Measurements from ENCODE around the gene HMGB2. TPM values are rescaled to one million over a fixed set of nuclear protein-coding genes. Genes with fewer than 3 reads are reported as not detected.
A peak's percentile ranks its signal among the peaks of the same experiment; 100 is the strongest.

The HMGB2 gene
- total and polyA plus RNA-seq, 2 experiments from 2014 or later: 50.9 to 87.0 TPM

- H3K27me3 ChIP-seq: no peaks in the 10 kb centered on the region
- peak overlapping the region; percentile 76 for H3K4me2 ChIP-seq
These were observed 45.3 kb downstream of the HMGB2 start for GRCh38 chr4:173288698-173289352.

DNA sequence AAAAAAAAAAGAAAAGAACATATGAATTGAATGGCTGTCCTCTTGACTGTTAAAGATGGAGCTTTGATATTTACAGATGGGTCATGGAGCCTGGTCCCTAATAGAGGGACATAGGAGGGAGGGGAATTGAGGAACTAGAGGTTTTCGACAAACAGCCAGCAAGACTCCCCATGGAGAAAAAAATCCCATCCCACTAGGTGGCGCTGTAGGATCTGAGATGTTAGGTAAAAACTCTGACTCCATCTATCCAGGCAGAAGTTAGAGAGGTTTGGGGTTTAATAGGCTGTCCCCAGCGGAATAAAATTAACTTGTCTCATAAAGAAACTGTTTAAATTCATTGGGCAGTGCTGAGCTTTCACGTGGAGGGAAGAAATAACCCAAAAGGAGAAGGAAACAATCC, 45.9 kb downstream of the HMGB2 start:
- TF ChIP-seq EZH2phosphoT487 (IDR thresholded peaks at IDR 0.05; ENCODE audit: low read depth, severe bottlenecking, unreplicated experiment): no peak
- TF ChIP-seq, protein P1, sequence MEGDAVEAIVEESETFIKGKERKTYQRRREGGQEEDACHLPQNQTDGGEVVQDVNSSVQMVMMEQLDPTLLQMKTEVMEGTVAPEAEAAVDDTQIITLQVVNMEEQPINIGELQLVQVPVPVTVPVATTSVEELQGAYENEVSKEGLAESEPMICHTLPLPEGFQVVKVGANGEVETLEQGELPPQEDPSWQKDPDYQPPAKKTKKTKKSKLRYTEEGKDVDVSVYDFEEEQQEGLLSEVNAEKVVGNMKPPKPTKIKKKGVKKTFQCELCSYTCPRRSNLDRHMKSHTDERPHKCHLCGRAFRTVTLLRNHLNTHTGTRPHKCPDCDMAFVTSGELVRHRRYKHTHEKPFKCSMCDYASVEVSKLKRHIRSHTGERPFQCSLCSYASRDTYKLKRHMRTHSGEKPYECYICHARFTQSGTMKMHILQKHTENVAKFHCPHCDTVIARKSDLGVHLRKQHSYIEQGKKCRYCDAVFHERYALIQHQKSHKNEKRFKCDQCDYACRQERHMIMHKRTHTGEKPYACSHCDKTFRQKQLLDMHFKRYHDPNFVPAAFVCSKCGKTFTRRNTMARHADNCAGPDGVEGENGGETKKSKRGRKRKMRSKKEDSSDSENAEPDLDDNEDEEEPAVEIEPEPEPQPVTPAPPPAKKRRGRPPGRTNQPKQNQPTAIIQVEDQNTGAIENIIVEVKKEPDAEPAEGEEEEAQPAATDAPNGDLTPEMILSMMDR (IDR thresholded peaks at IDR 0.05; ENCODE audit: poor library complexity): peak; percentile 60
- TF ChIP-seq EZH2 (IDR thresholded peaks at IDR 0.05; ENCODE audit: borderline replicate concordance): no peak
- Histone ChIP-seq H3K36me3 (replicated peaks; ENCODE audit: insufficient read depth, low read depth) (no peaks in the 10 kb centered on the region), H3K27me3 (no peaks in the 10 kb centered on the region), H2AFZ (no peak overlapping the region), H3K27ac (peak overlapping the region; percentile 51), H4K20me1 (ENCODE audit: insufficient read depth, poor library complexity, severe bottlenecking) (no peaks in the 10 kb centered on the region), H3K9me2 (replicated peaks; ENCODE audit: insufficient read depth) (no peaks in the 10 kb centered on the region), H3K79me2 (peaks cover 4% of the 10 kb centered on the region), H3K4me3 (no peak overlapping the region), H3K4me2 (peak overlapping the region; percentile 76), H3K9me3 (ENCODE audit: low read depth) (peaks cover 8% of the 10 kb centered on the region), H3K4me1 (ENCODE audit: insufficient read depth) (peaks cover 13% of the 10 kb centered on the region)
- WGBS (ENCODE audit: low lambda C conversion rate, missing lambda C conversion rate): 57% methylated on average over 4 of the region's 4 CpGs
- peak; percentile 85 for DNase-seq (ENCODE audit: low spot score)

More at GRCh38 chr4:173288698-173289352, 45.3 kb downstream of the HMGB2 start:
- Histone ChIP-seq H3K4me3 (peak overlapping the region; percentile 12), H3K79me2 (peaks cover 4% of the 10 kb centered on the region), H3K27ac (peak overlapping the region; percentile 51), H3K36me3 (replicated peaks; ENCODE audit: insufficient read depth, low read depth) (no peaks in the 10 kb centered on the region), H3K9me3 (ENCODE audit: low read depth) (peaks cover 8% of the 10 kb centered on the region), H2AFZ (no peak overlapping the region), H3K4me1 (ENCODE audit: insufficient read depth) (peaks cover 13% of the 10 kb centered on the region), H3K9me2 (replicated peaks; ENCODE audit: insufficient read depth) (no peaks in the 10 kb centered on the region), H4K20me1 (ENCODE audit: insufficient read depth, poor library complexity, severe bottlenecking) (no peaks in the 10 kb centered on the region)
- WGBS (ENCODE audit: low lambda C conversion rate, missing lambda C conversion rate): 56% methylated on average over 3 of the region's 3 CpGs
- DNase-seq (ENCODE audit: low spot score): no peak
- TF ChIP-seq EZH2 (IDR thresholded peaks at IDR 0.05; ENCODE audit: borderline replicate concordance): no peak

DNA sequence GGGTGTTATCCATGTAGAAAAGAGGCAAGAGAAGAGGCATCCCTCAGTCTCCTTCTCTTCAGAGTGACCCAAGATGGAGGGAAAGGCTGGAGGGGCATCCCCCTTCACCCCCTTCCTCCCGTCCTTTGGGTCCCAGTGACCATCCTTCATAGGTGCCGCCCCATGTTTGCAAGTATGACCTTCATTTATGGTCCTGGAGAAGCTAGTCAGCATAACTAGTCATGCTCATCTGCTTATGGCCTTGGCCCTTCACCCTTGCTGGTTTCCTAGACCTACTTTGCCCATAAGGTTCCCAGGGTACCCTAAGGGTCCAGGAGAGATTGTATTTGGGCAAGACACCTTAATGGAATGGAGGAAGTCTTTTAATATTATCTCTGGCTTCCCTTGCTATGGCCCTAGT, 46.7 kb downstream of the HMGB2 start:
- TF ChIP-seq EZH2phosphoT487 (IDR thresholded peaks at IDR 0.05; ENCODE audit: low read depth, severe bottlenecking, unreplicated experiment) (no peak), EZH2 (IDR thresholded peaks at IDR 0.05; ENCODE audit: borderline replicate concordance) (no peak)
- TF ChIP-seq, protein P1 (IDR thresholded peaks at IDR 0.05; ENCODE audit: poor library complexity): no peak
- WGBS (ENCODE audit: low lambda C conversion rate, missing lambda C conversion rate): 90% methylated on average over 2 of the region's 2 CpGs

DNA sequence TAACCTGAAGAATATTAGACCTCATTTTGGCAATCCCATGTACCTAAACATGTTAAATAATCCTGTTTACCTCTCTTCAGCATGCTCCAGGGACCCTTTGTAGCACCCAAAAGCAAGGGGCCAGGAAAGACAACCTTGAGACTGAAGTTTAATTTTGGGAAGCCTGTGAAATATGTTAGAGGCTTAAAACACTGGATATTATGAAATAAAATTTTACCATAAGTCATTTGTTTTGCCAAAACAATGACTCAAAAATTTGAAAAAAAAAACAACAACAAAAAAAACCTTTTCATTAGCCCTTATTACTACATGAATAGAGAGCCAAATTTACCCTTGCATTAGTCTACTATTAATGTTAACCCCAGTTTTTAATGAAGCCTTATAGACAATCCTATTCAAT, 49.7 kb downstream of the HMGB2 start:
- H3K4me1 ChIP-seq (ENCODE audit: insufficient read depth): peaks cover 4% of the 10 kb centered on the region
- no peak overlapping the region for H3K4me3 ChIP-seq
- H3K4me2 ChIP-seq: no peak overlapping the region
- peaks cover 4% of the 10 kb centered on the region for H3K79me2 ChIP-seq
- TF ChIP-seq, protein P1 (IDR thresholded peaks at IDR 0.05; ENCODE audit: poor library complexity): no peak
- TF ChIP-seq EZH2phosphoT487 (IDR thresholded peaks at IDR 0.05; ENCODE audit: low read depth, severe bottlenecking, unreplicated experiment) (no peak), EZH2 (IDR thresholded peaks at IDR 0.05; ENCODE audit: borderline replicate concordance) (no peak)
- peaks cover 8% of the 10 kb centered on the region for H3K9me3 ChIP-seq (ENCODE audit: low read depth)
- no peaks in the 10 kb centered on the region for H4K20me1 ChIP-seq (ENCODE audit: insufficient read depth, poor library complexity, severe bottlenecking)
- no peak overlapping the region for H3K27ac ChIP-seq
- no peaks in the 10 kb centered on the region for H3K9me2 ChIP-seq (replicated peaks; ENCODE audit: insufficient read depth)
- H3K27me3 ChIP-seq: no peaks in the 10 kb centered on the region
- H3K36me3 ChIP-seq (replicated peaks; ENCODE audit: insufficient read depth, low read depth): no peaks in the 10 kb centered on the region
- H2AFZ ChIP-seq: no peak overlapping the region
- DNase-seq (ENCODE audit: low spot score): no peak

More for the DNA sequence above, 46.7 kb downstream of the HMGB2 start:
- Histone ChIP-seq H3K9me2 (replicated peaks; ENCODE audit: insufficient read depth) (no peaks in the 10 kb centered on the region), H3K4me1 (ENCODE audit: insufficient read depth) (peaks cover 13% of the 10 kb centered on the region), H3K27me3 (no peaks in the 10 kb centered on the region), H4K20me1 (ENCODE audit: insufficient read depth, poor library complexity, severe bottlenecking) (no peaks in the 10 kb centered on the region), H3K27ac (no peak overlapping the region), H3K79me2 (peaks cover 4% of the 10 kb centered on the region), H2AFZ (no peak overlapping the region), H3K36me3 (replicated peaks; ENCODE audit: insufficient read depth, low read depth) (no peaks in the 10 kb centered on the region), H3K4me2 (no peak overlapping the region), H3K9me3 (ENCODE audit: low read depth) (peaks cover 8% of the 10 kb centered on the region), H3K4me3 (no peak overlapping the region)
- no peak for DNase-seq (ENCODE audit: low spot score)

Measured in hepatocyte (in vitro differentiated cells).